Renal cortex interstitium (tissue), 11 donors: ENCODE measurements around the gene MCF2L2. TPM values are rescaled to one million over a fixed set of nuclear protein-coding genes. Genes with fewer than 3 reads are reported as not detected.

ENCODE experiments used
- DNase-seq, 11 donors: peaks; one replicate each; pipeline ENCODE4 v3.0.0-alpha.2; 2013; ENCODE audit warnings: low read depth in 9 of 11, low spot score in 4 of 11; ENCODE audit errors: extremely low read depth in 1 of 11
- polyA plus RNA-seq, 3 donors: library from polyadenylated mRNA; unstranded; fragments of 120-200 nt; gene quantifications; one replicate each; pipeline ENCODE4 v1.2.1, GENCODE V29; 2013; ENCODE audit not compliant: insufficient read length in 3 of 3

Gene MCF2L2
- polyA plus RNA-seq, 3 donors: 0.62 to 1.2 (median 0.81) TPM

DNA sequence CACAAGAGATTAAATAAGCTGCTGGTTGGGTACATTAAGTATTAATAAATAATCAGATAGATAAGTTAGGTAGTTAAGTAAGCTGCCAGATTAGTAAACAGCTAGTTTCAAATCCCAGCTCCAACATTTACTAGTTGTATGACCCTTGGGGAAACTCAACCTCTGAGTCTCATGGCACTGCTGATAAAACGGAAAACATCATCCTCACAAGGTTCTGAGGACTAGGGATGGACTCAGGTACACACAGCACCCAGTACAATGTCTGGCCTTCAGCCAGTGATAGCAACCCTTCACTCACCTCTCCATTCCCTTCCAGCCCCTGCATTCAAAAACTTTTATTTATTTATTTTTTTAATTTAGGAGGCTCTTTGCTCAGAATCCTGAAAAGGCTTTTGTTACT lies 143.1 kb downstream of the MCF2L2 start:
- no peak for DNase-seq

GRCh38 chr3:183284570-183284969 lies 143.8 kb downstream of the MCF2L2 start:
- DNase-seq: no peak

- no peak for DNase-seq
Observed at GRCh38 chr3:183283886-183284285, 144.5 kb downstream of the MCF2L2 start.

- DNase-seq: no peak
Observed at GRCh38 chr3:183281126-183281797, 147.2 kb downstream of the MCF2L2 start.

GRCh38 chr3:183279371-183279770 lies 149.0 kb downstream of the MCF2L2 start:
- no peak for DNase-seq

DNA sequence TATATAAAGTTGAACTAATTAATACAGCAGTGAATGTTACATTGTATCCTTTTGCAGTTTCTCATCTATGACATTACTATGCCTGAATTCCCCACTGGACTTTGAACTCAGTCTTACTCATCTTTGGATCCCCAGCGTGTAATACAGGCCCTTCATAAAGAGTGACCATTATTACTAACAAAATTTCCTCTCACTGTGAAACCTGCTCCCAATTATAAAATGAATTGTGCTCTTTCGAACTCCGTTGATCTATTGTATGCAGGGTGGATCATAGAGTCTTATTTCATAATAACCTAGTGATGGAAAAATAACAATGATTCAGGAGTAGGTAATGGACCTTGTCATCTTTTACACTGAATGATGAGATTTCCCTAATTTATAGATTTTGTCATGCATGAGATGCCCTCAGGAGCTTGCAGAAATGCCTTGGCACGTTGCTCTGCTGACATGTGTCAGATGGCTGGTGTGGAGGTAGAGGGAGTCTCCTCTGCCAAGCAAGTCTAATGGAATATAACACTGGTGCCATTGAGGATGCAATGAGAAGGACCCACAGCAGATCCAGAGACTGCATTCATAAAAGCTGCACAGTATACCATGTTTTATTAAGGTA lies 149.8 kb downstream of the MCF2L2 start:
- no peak for DNase-seq

DNA sequence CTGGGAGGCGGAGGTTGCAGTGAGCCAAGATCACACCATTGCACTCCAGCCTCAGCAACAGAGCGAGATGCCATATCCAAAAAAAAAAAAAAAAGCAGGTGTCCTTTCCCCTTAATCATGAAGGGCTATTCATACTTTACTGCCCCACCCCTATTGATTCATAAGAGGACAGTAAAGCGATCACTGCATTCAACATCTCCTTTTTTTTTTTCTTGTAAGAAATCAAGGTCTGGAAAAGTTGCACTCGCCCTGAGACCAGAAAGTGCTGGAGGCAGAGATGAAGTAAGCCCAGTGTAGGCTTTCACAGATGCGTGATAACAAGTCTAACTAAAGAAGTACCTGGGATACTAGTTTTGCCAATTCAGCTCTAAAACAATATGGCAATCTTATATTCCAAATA lies 151.2 kb downstream of the MCF2L2 start:
- DNase-seq: no peak

- DNase-seq: no peak
Observed at GRCh38 chr3:183275937-183276336, 152.5 kb downstream of the MCF2L2 start.

DNA sequence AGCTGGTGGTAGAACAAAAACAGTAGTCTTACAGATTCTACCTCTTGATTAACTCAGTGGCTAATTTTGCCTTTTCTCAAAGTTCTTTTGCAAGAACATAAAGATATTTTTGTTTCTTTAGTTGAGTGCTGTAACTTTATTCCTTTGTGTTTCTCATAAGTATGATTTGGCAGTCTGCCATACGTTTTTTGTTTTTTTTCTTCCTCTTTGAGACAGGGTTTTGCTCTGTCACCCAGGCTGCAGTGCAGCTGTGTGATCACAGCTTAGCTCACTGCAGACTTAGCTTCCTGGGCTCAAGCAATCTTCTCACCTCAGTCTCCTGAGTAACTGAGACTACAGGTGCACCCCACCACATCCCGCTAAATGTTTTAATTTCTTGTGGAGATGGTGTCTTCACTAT lies 153.0 kb downstream of the MCF2L2 start:
- DNase-seq: peak in 3 of 11 donors; percentile 54 to 77 (median 63)

- DNase-seq: no peak
Observed at GRCh38 chr3:183274609-183275008, 153.8 kb downstream of the MCF2L2 start.

- no peak for DNase-seq
Observed at GRCh38 chr3:183272791-183273190, 155.6 kb downstream of the MCF2L2 start.

DNA sequence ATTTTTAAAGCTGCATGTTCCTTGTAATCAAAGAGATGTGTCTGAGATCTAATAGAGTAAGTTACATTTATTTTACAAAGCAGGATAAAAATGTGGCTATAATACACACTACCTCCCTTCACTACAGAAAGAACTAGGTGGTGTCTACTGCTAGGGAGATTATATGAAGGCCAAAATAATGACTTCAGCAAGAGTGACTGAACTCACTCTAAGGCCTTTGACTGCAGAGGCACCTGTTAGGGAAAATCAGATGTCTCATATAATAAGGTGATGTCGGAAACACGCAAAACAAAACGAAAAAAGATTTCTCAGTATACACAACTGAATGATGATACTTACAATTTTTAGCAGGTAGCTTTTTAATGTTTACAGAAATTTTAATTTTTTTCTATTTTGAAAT lies 156.3 kb downstream of the MCF2L2 start:
- no peak for DNase-seq

DNA sequence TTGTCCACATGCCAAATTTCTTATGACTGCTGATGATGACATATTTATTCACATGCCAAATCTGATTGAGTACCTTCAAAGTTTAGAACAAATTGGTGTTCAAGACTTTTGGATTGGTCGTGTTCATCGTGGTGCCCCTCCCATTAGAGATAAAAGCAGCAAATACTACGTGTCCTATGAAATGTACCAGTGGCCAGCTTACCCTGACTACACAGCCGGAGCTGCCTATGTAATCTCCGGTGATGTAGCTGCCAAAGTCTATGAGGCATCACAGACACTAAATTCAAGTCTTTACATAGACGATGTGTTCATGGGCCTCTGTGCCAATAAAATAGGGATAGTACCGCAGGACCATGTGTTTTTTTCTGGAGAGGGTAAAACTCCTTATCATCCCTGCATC lies 158.1 kb downstream of the MCF2L2 start:
- no peak for DNase-seq

GRCh38 chr3:183269345-183269744 lies 159.1 kb downstream of the MCF2L2 start:
- DNase-seq: no peak

GRCh38 chr3:183268366-183268765 lies 160.1 kb downstream of the MCF2L2 start:
- no peak for DNase-seq

DNA sequence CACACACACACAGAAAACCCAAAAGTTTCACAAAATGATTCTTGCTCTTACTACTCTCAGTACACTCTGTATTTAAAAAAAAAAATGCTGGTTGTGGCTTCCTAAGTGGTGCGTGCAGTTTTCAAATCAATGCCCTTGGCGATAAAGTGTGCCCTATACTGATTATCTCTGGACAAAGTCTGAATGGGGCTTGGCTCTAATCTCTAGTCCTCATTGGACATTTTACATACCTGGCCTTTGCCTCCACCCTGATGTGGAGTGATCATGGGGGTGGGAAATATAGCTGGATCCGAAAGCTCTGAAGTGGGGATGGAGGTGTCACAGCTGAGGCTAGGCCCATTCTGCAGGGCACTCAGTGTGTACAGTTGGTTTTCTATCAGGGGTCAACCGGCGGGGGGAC lies 161.3 kb downstream of the MCF2L2 start:
- no peak for DNase-seq

DNA sequence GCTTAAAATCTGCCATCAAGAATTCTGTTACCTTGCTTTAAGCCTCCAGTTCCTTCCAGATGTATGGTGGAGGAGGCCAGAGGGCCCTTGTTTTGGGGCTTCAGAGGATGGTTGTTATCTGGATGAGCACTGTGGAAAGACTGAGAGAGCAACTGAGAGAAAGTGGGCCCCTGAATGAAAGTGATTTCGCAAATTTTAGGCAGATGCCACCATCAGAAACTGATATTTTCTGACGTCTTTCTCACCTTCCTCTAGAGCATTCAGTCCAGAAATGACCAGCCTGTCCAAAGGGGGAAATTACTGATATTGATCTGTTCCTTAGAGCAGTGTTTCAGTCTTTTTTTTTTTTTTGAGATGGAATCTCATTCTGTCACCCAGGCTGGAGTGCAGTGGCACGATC lies 162.0 kb downstream of the MCF2L2 start:
- no peak for DNase-seq

DNA sequence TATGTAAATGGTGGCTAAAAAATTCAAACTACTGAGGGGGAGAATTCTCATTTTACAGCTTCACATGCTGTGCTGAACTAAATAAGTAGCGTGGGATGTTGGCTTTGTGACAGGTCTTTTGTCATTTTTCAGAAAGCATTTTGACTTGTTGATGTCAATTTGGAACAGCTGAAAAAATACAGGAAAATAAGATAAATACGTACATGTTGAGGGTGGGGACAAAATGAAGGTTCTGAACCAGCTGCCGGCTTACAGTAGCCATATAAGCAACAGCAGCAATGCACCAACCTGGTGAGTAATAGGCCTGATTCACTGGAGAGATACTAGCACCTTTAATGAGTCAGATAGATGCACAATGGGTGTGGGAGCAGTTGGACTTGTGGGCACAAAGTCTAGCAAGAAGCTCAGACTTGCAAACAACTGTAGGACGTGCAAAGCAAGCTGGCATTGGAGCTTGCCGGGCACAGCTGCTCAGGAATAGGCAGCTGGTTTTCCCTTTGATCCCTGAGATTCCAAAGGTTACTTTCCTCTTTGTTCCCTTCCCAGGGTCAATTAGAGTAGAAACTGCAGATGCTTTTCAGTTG lies 162.5 kb downstream of the MCF2L2 start:
- no peak for DNase-seq

- peak in 2 of 11 donors; percentile 34 to 54 for DNase-seq
Observed at GRCh38 chr3:183265157-183265642, 163.2 kb downstream of the MCF2L2 start.

DNA sequence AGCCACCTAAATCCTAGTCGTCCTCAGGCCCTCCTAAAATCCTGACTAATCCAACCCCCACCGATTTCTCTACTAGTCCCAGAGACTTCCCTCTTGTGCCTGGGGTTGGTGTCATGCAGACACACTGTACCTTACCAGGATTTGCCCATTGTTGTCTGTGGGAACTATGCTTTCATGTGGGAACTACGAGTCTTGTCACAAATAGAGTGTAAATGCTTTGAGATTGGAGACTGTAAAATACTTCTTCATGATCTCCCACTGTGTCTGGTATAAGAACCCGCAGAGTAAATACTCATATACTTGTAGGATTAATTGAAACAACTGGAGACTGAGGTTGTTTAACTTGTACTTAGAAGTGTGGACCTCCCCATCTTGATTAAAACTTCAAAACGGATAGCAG lies 164.2 kb downstream of the MCF2L2 start:
- no peak for DNase-seq
